DND-41 (cell line): ENCODE measurements around the gene FYB1.

Experiments used
- ATAC-seq: fragments of 200-7000 bp; cut with Tn5 transposase; 3 replicates; pipeline ENCODE4 v1.9.1; 2021; ENCODE audit warnings: low read depth; ENCODE audit not compliant: insufficient read depth
- DNase-seq: peaks from one replicate; pipeline ENCODE4 v3.0.0-alpha.2; 2020
- H2AFZ ChIP-seq: 2 replicates; pipeline ENCODE4 v1.6.0; 2012; ENCODE audit warnings: low read depth, low read length
- H3K27ac ChIP-seq: 2 replicates; pipeline ENCODE4 v1.5.1; 2012; ENCODE audit warnings: low read length, inconsistent platforms
- H3K27me3 ChIP-seq: fragments of 200-600 bp; sonication (generic); 2 replicates; pipeline ENCODE4 v1.6.0; 2012; ENCODE audit warnings: low read length, mild to moderate bottlenecking, inconsistent platforms; ENCODE audit not compliant: insufficient read depth, poor library complexity
- H3K36me3 ChIP-seq: 2 replicates; pipeline ENCODE4 v1.5.1; 2012; ENCODE audit warnings: low read length, inconsistent platforms; ENCODE audit not compliant: insufficient read depth
- H3K4me1 ChIP-seq: 2 replicates; pipeline ENCODE4 v1.5.1; 2012; ENCODE audit warnings: mild to moderate bottlenecking, low read length; ENCODE audit not compliant: insufficient read depth
- H3K4me2 ChIP-seq: 2 replicates; pipeline ENCODE4 v1.6.0; 2012; ENCODE audit warnings: mild to moderate bottlenecking, moderate library complexity, low read length, inconsistent platforms; ENCODE audit not compliant: insufficient read depth
- H3K4me3 ChIP-seq, 2 experiments: fragments of 200-600 bp in 1 of 2; shearing (Covaris generic) in 1 of 2; 2 replicates each; pipeline ENCODE4 v1.5.1; 2012 to 2016; ENCODE audit warnings: inconsistent platforms in 2 of 2, low read length in 2 of 2, mild to moderate bottlenecking in 2 of 2, low read depth in 1 of 2, moderate library complexity in 1 of 2
- H3K79me2 ChIP-seq: 2 replicates; pipeline ENCODE4 v1.6.0; 2012; ENCODE audit warnings: low read length, inconsistent platforms; ENCODE audit not compliant: insufficient read depth
- H3K9ac ChIP-seq: 2 replicates; pipeline ENCODE4 v1.6.0; 2012; ENCODE audit warnings: low read depth, mild to moderate bottlenecking, inconsistent platforms, low read length, moderate library complexity
- H3K9me3 ChIP-seq: 2 replicates; pipeline ENCODE4 v1.5.1; 2012; ENCODE audit warnings: low read length, moderate library complexity, mild to moderate bottlenecking, inconsistent platforms; ENCODE audit not compliant: insufficient read depth, severe bottlenecking
- H4K20me1 ChIP-seq: 2 replicates; pipeline ENCODE4 v1.6.0; 2012; ENCODE audit warnings: low read length; ENCODE audit not compliant: insufficient read depth
- CTCF ChIP-seq: IDR thresholded peaks from 2 replicates; pipeline ENCODE4 v1.5.1; 2012; ENCODE audit warnings: borderline replicate concordance, low read length, moderate library complexity, mild to moderate bottlenecking; ENCODE audit not compliant: poor library complexity, severe bottlenecking; ENCODE audit errors: extremely low read depth
- EZH2 ChIP-seq: IDR thresholded peaks from 3 replicates; pipeline ENCODE4 v1.6.1; 2012; ENCODE audit warnings: borderline replicate concordance, low read depth, mild to moderate bottlenecking, moderate library complexity, low read length, inconsistent platforms; ENCODE audit not compliant: severe bottlenecking

The FYB1 gene

GRCh38 chr5:39055768-39056398 lies 163.5 kb downstream of the FYB1 start:
- no peak for TF ChIP-seq CTCF
- no peak for TF ChIP-seq EZH2
- Histone ChIP-seq H3K9me3 (no peaks in the 10 kb centered on the region), H2AFZ (no peak overlapping the region), H3K27me3 (no peaks in the 10 kb centered on the region), H3K36me3 (peaks cover 12% of the 10 kb centered on the region), H3K79me2 (peaks cover 98% of the 10 kb centered on the region), H3K4me3 (no peak overlapping the region), H3K9ac (no peak overlapping the region), H3K4me2 (no peak overlapping the region), H3K27ac (no peak overlapping the region), H4K20me1 (peaks cover 31% of the 10 kb centered on the region), H3K4me1 (peaks cover 32% of the 10 kb centered on the region)
- DNase-seq (no peak), ATAC-seq (no peak)
